Hepatocyte (in vitro differentiated cells): ENCODE results near the gene TMEM44. TPM values are rescaled to one million over a fixed set of nuclear protein-coding genes. Genes with fewer than 3 reads are reported as not detected.

Experiments used
- DNase-seq: peaks from one replicate; pipeline ENCODE4 v3.0.0-alpha.2; 2016; ENCODE audit warnings: low spot score
- H2AFZ ChIP-seq: fragments of 200-600 bp; sonication (generic); 2 replicates; pipeline ENCODE4 v1.6.0; 2016; ENCODE audit warnings: antibody characterized with exemption, mild to moderate bottlenecking
- H3K27ac ChIP-seq: fragments of 200-600 bp; sonication (generic); 2 replicates; pipeline ENCODE4 v1.5.1; 2016; ENCODE audit warnings: mild to moderate bottlenecking
- H3K27me3 ChIP-seq: fragments of 200-600 bp; sonication (generic); 2 replicates; pipeline ENCODE4 v1.6.1; 2016
- H3K36me3 ChIP-seq: fragments of 200-600 bp; sonication (generic); replicated peaks from 2 replicates; pipeline ENCODE4 v1.5.1; 2016; ENCODE audit warnings: low read depth; ENCODE audit not compliant: insufficient read depth
- H3K4me1 ChIP-seq: fragments of 200-600 bp; sonication (generic); 2 replicates; pipeline ENCODE4 v1.5.1; 2016; ENCODE audit warnings: mild to moderate bottlenecking, moderate library complexity; ENCODE audit not compliant: insufficient read depth
- H3K4me2 ChIP-seq: fragments of 200-600 bp; sonication (generic); 2 replicates; pipeline ENCODE4 v1.6.0; 2016
- H3K4me3 ChIP-seq: fragments of 200-600 bp; sonication (generic); 2 replicates; pipeline ENCODE4 v1.5.1; 2016; ENCODE audit warnings: mild to moderate bottlenecking
- H3K79me2 ChIP-seq: fragments of 200-600 bp; sonication (generic); 2 replicates; pipeline ENCODE4 v1.6.0; 2017; ENCODE audit warnings: mild to moderate bottlenecking
- H3K9me2 ChIP-seq: fragments of 200-600 bp; sonication (generic); replicated peaks from 2 replicates; pipeline ENCODE4 v1.6.0; 2017; ENCODE audit warnings: mild to moderate bottlenecking; ENCODE audit not compliant: insufficient read depth
- H3K9me3 ChIP-seq: fragments of 200-600 bp; sonication (generic); 2 replicates; pipeline ENCODE4 v1.5.1; 2016; ENCODE audit warnings: low read depth, mild to moderate bottlenecking
- H4K20me1 ChIP-seq: fragments of 200-600 bp; sonication (generic); 2 replicates; pipeline ENCODE4 v1.6.0; 2016; ENCODE audit warnings: mild to moderate bottlenecking; ENCODE audit not compliant: insufficient read depth, poor library complexity, severe bottlenecking
- CTCF ChIP-seq: fragments of 200-600 bp; sonication (generic); IDR thresholded peaks from 2 replicates; pipeline ENCODE4 v1.5.1; 2016; ENCODE audit warnings: antibody characterized with exemption, mild to moderate bottlenecking; ENCODE audit not compliant: poor library complexity
- EZH2 ChIP-seq: fragments of 200-600 bp; sonication (generic); IDR thresholded peaks from 2 replicates; pipeline ENCODE4 v1.6.1; 2016; ENCODE audit warnings: antibody characterized with exemption, mild to moderate bottlenecking, borderline replicate concordance
- EZH2phosphoT487 ChIP-seq: fragments of 200-600 bp; sonication (generic); IDR thresholded peaks from one replicate; pipeline ENCODE4 v1.6.1; 2018; ENCODE audit warnings: antibody characterized with exemption, mild to moderate bottlenecking, low read depth, moderate library complexity; ENCODE audit not compliant: unreplicated experiment, severe bottlenecking
- WGBS: methylation state at CpG from one replicate; pipeline ENCODE4 v1.1.6; 2016; ENCODE audit warnings: low lambda C conversion rate; ENCODE audit errors: missing lambda C conversion rate; 5-methylcytosine and 5-hydroxymethylcytosine counted together
- polyA plus RNA-seq: library from polyadenylated mRNA; unstranded; fragments of >200 nt; fragmentation: Nextera tagmentation; extraction: Ambion mirVana; gene quantifications from 2 replicates; pipeline ENCODE4 v1.2.1, GENCODE V29; 2016
- total RNA-seq: library from RNA; depleted of rRNA; stranded (reverse); fragments of >200 nt; gene quantifications from 2 replicates; pipeline ENCODE4 v1.2.3, GENCODE V29; 2014

TMEM44 gene
- total and polyA plus RNA-seq, 2 experiments from 2014 or later = 6.6 to 9.1 TPM

GRCh38 chr3:194610689-194611088, 22.5 kb downstream of the TMEM44 start:
- WGBS = 100% methylated on average over 3 of the region's 3 CpGs
- H3K9me2 ChIP-seq = no peaks in the 10 kb centered on the region

GRCh38 chr3:194609601-194610000, 23.6 kb downstream of the TMEM44 start:
- Histone ChIP-seq H3K27ac (no peak overlapping the region), H3K27me3 (no peaks in the 10 kb centered on the region), H2AFZ (no peak overlapping the region), H4K20me1 (no peaks in the 10 kb centered on the region), H3K9me2 (no peaks in the 10 kb centered on the region), H3K9me3 (no peaks in the 10 kb centered on the region), H3K4me3 (no peak overlapping the region), H3K36me3 (no peaks in the 10 kb centered on the region), H3K79me2 (no peaks in the 10 kb centered on the region), H3K4me1 (no peaks in the 10 kb centered on the region), H3K4me2 (no peak overlapping the region)
- 96% methylated on average over 13 of the region's 13 CpGs for WGBS
- TF ChIP-seq EZH2phosphoT487 = no peak
- TF ChIP-seq CTCF = no peak
- TF ChIP-seq EZH2 = no peak
- no peak for DNase-seq

More at GRCh38 chr3:194610689-194611088, 22.5 kb downstream of the TMEM44 start:
- Histone ChIP-seq H3K27ac (no peak overlapping the region), H3K79me2 (no peaks in the 10 kb centered on the region), H3K4me3 (no peak overlapping the region), H4K20me1 (no peaks in the 10 kb centered on the region), H3K27me3 (no peaks in the 10 kb centered on the region), H3K4me1 (no peaks in the 10 kb centered on the region), H3K36me3 (no peaks in the 10 kb centered on the region), H3K9me3 (no peaks in the 10 kb centered on the region), H2AFZ (no peak overlapping the region), H3K4me2 (no peak overlapping the region)
- DNase-seq = no peak
- TF ChIP-seq EZH2phosphoT487 = no peak
- TF ChIP-seq EZH2 = no peak
- no peak for TF ChIP-seq CTCF

GRCh38 chr3:194608981-194609380, 24.2 kb downstream of the TMEM44 start:
- no peaks in the 10 kb centered on the region for H3K9me3 ChIP-seq
- H3K36me3 ChIP-seq = no peaks in the 10 kb centered on the region
- DNase-seq = no peak
- no peak overlapping the region for H2AFZ ChIP-seq
- H3K4me2 ChIP-seq = no peak overlapping the region
- WGBS = 88% methylated on average over 9 of the region's 9 CpGs
- no peaks in the 10 kb centered on the region for H3K79me2 ChIP-seq
- no peak overlapping the region for H3K4me3 ChIP-seq
- no peaks in the 10 kb centered on the region for H3K27me3 ChIP-seq
- H3K9me2 ChIP-seq = no peaks in the 10 kb centered on the region
- H3K27ac ChIP-seq = no peak overlapping the region
- TF ChIP-seq CTCF (no peak), EZH2 (no peak), EZH2phosphoT487 (no peak)
- no peaks in the 10 kb centered on the region for H4K20me1 ChIP-seq
- H3K4me1 ChIP-seq = no peaks in the 10 kb centered on the region
